Activated B cell treated with CpG ODN at 0.5 μM for 24 hours (primary cell): ENCODE measurements around the gene NETO2. TPM values are rescaled to one million over a fixed set of nuclear protein-coding genes. Genes with fewer than 3 reads are reported as not detected.

Experiments used
- ATAC-seq: fragments of 200-7000 bp; cut with Tn5 transposase; one replicate; pipeline ENCODE4 v1.10.0; 2021; ENCODE audit warnings: low read depth, mild to moderate bottlenecking, moderate library complexity
- CTCF ChIA-PET: fragments of 350-600 bp; sonication (Branson Sonifier 250); formaldehyde crosslinking; loops from one replicate; lab custom pipeline; 2021; ENCODE audit warnings: antibody characterized with exemption; lab: Charles Lee
- POLR2A ChIA-PET: fragments of 350-600 bp; sonication (Branson Sonifier 250); formaldehyde crosslinking; loops from one replicate; lab custom pipeline; 2021; ENCODE audit warnings: antibody characterized with exemption; lab: Charles Lee
- DNase-seq: peaks from one replicate; pipeline ENCODE4 v3.0.0; 2022
- H3K27ac Mint-ChIP-seq: one replicate; pipeline ENCODE4 v1.8.0; 2020; ENCODE audit warnings: mixed read lengths
- H3K27me3 Mint-ChIP-seq: one replicate; pipeline ENCODE4 v1.8.0; 2021; ENCODE audit warnings: mixed read lengths
- H3K36me3 Mint-ChIP-seq: one replicate; pipeline ENCODE4 v1.8.0; 2021; ENCODE audit warnings: low read depth, mixed read lengths
- H3K4me1 Mint-ChIP-seq: one replicate; pipeline ENCODE4 v1.8.0; 2021; ENCODE audit warnings: mixed read lengths
- H3K4me3 Mint-ChIP-seq: one replicate; pipeline ENCODE4 v1.8.0; 2020; ENCODE audit warnings: mild to moderate bottlenecking, mixed read lengths
- H3K9me3 Mint-ChIP-seq: one replicate; pipeline ENCODE4 v1.8.0; 2020; ENCODE audit warnings: mixed read lengths
- CTCF ChIP-seq: fragments of 200-600 bp; IDR thresholded peaks from one replicate; pipeline ENCODE4 v1.8.0; 2022; ENCODE audit warnings: antibody characterized with exemption, mild to moderate bottlenecking
- intact Hi-C: fragments of 100-400 bp; cut with micrococcal nuclease; formaldehyde crosslinking; loops from one replicate; pipeline ENCODE4 v1.15.1; 2024
- total RNA-seq: library from RNA; stranded (reverse); gene quantifications from 2 replicates; pipeline ENCODE4 v1.2.3, GENCODE V29; 2022

Gene NETO2
- total RNA-seq, 1 donor from 2014 or later = 8.8 TPM

DNA sequence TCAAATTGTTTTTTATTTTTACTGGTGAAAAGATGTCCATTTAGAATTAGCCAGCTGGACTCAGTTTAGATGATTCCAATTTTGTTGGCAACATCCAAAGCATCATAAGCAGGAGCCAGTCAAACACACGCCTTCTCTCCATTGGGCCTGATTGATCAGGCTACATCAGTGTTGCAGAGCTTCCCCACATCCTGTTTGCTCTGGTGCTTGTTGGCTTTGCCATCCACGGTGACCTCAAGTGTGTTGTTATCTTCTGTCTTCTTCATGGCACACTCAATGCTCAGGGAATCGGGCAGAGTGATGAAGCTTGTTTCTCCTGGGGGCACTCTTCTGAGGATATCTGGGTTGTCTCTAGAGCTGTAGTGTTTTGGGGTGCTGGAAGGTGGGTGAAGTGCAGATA, 6.3 kb upstream of the NETO2 start:
- Mint-ChIP-seq H3K27me3 (no peaks in the 10 kb centered on the region), H3K4me1 (no peaks in the 10 kb centered on the region), H3K27ac (no peak overlapping the region), H3K36me3 (peaks cover 27% of the 10 kb centered on the region), H3K4me3 (no peak overlapping the region), H3K9me3 (peaks cover 7% of the 10 kb centered on the region)
- no peak for ATAC-seq
- CTCF ChIA-PET = interaction anchor here (1.0 kb wide), 1 partner anchor 8 kb away, joined by 4 read pairs; no protein-coding TSS in a partner anchor
- intact Hi-C loops = no loop called here
- POLR2A ChIA-PET = no interaction called here
- no peak for TF ChIP-seq CTCF
- no peak for DNase-seq

GRCh38 chr16:47144559-47144877, 773 bp upstream of the NETO2 start:
- intact Hi-C loops = loop anchor here (5.0 kb wide), 5 partner anchors 113 to 1313 kb away; partner anchors contain the start of gene SHCBP1
- H3K36me3 Mint-ChIP-seq = no peaks in the 10 kb centered on the region
- peak overlapping the region; percentile 84 for H3K4me3 Mint-ChIP-seq
- DNase-seq (no peak), ATAC-seq (no peak)
- H3K27ac Mint-ChIP-seq = peak overlapping the region; percentile 59
- CTCF ChIA-PET = interaction anchor here (1.0 to 5.3 kb wide), 10 partner anchors 25 to 1021 kb away, joined by 3 to 47 read pairs (median 6); partner anchors contain the start of genes ITFG1 and PHKB
- TF ChIP-seq CTCF = no peak
- no peaks in the 10 kb centered on the region for H3K27me3 Mint-ChIP-seq
- H3K9me3 Mint-ChIP-seq = no peaks in the 10 kb centered on the region
- POLR2A ChIA-PET = interaction anchor here (1.5 kb wide), 1 partner anchor 171 kb away, joined by 8 read pairs; the partner anchor contains the start of gene DNAJA2
- peaks cover 16% of the 10 kb centered on the region for H3K4me1 Mint-ChIP-seq

DNA sequence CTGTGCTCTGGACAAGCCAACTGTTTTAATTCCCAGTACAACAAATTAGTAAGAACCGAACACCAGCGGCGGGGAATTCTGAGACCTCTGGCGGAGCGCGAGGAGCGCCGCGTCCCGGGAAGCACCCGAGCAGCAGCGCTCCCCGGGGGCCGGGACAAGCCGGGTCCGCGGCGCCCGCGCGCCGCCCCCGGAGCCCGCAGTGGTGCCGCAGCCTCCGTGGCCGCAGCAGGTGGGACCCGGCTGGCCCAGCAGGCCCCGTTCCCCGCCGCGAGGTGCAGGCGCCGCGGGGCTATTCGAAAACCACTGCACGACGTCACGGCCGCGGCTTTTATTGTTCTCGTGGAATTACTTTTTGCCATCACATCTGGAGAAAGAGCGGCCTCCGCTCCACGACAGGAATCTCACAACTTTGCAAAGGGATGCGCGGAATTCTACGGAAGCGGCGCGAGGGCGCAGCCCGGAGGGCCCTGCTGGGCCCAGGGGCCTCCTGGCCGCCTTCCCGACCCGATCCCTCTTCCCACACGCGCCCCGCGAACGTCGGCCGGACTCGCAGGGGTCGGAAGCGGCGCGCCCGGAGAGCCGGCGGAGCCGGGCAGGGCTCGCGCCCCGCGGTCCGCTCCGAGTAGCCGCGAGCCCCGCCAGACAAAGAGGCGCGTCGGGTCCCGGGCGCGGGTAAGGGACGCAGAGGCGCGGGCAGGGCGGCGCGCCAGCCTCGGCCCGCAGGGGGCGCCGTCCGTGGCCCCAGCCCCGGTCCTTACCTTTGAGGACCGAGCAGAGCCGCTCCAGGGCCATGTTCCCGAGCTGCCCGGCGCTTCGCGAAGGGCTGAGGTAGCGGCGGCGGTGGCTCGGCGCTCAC, 696 bp downstream of the NETO2 start:
- ChIA-PET CTCF (interaction anchor here (0.8 to 5.3 kb wide), 21 partner anchors 7 to 1487 kb away, joined by 3 to 47 read pairs (median 5); partner anchors contain the start of gene DNAJA2), POLR2A (interaction anchor here (0.6 to 1.5 kb wide), 3 partner anchors 29 to 912 kb away, joined by 3 to 8 read pairs (median 3); partner anchors contain the start of gene DNAJA2)
- ATAC-seq = peak; percentile 69

DNA sequence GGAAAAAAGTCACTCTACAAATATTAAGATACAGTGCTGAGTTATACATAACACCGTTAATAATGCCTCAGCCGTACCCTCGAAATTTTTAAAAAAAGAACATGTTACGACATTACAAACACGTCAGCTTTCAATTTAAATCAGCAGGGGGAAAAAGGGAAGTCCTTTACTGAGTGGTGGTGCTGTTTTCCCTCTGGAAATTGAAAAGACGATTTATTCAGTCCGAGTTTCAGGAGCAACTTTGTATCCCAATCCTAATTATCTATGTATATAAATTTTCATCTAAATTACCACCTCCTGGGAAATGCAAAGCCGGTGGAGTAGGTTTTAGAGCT, 1.3 kb downstream of the NETO2 start:
- Mint-ChIP-seq H3K27ac (peak overlapping the region; percentile 59), H3K4me3 (peak overlapping the region; percentile 86), H3K4me1 (peaks cover 23% of the 10 kb centered on the region), H3K27me3 (no peaks in the 10 kb centered on the region), H3K36me3 (no peaks in the 10 kb centered on the region), H3K9me3 (no peaks in the 10 kb centered on the region)
- TF ChIP-seq CTCF = no peak
- intact Hi-C loops = loop anchor here (1.0 to 5.0 kb wide), 9 partner anchors 105 to 1480 kb away; partner anchors contain the start of genes ITFG1, PHKB and SHCBP1
- no peak for ATAC-seq
- DNase-seq = no peak
- POLR2A ChIA-PET = interaction anchor here (0.7 to 2.0 kb wide), 4 partner anchors 29 to 1371 kb away, joined by 3 to 7 read pairs (median 4); no protein-coding TSS in a partner anchor
- CTCF ChIA-PET = interaction anchor here (0.8 to 5.3 kb wide), 17 partner anchors 8 to 1023 kb away, joined by 3 to 47 read pairs (median 6); partner anchors contain the start of gene DNAJA2

More for the DNA sequence above, 696 bp downstream of the NETO2 start:
- Mint-ChIP-seq H3K27ac (peak overlapping the region; percentile 69), H3K4me3 (peak overlapping the region; percentile 86), H3K9me3 (no peaks in the 10 kb centered on the region), H3K27me3 (no peaks in the 10 kb centered on the region), H3K4me1 (peaks cover 23% of the 10 kb centered on the region), H3K36me3 (no peaks in the 10 kb centered on the region)
- intact Hi-C loops = loop anchor here (1.0 to 5.0 kb wide), 13 partner anchors 106 to 1480 kb away; partner anchors contain the start of genes DNAJA2, ITFG1, LONP2 and ORC6
- no peak for TF ChIP-seq CTCF
- DNase-seq = peak; percentile 44
